ENCODE measurements around the gene FARP1.

The FARP1 gene

GRCh38 chr13:98110749-98111148 lies 32.1 kb upstream of the FARP1 start:
- Histone ChIP-seq H3K79me2 (ENCODE audit: control insufficient read depth, insufficient read depth, low read length, poor library complexity) (no peaks in the 10 kb centered on the region), H3K27ac (ENCODE audit: low read depth, low read length) (no peak overlapping the region), H3K4me3 (ENCODE audit: low read depth, low read length) (no peak overlapping the region), H2AFZ (ENCODE audit: insufficient read depth, low read length, poor library complexity) (no peak overlapping the region), H3K27me3 (ENCODE audit: insufficient read depth, low read length) (no peaks in the 10 kb centered on the region), H2BK120ac (ENCODE audit: insufficient read depth, low read length, poor library complexity) (no peak overlapping the region), H3K9ac (ENCODE audit: low read length) (no peak overlapping the region), H3K14ac (ENCODE audit: low read length) (no peak overlapping the region), H3K36me3 (ENCODE audit: control insufficient read depth in 1 of 2, insufficient read depth in 2 of 2, low read length in 2 of 2) (no peaks in the 10 kb centered on the region), H3K4me1 (ENCODE audit: control insufficient read depth in 1 of 2, insufficient read depth in 2 of 2, low read length in 2 of 2) (no peaks in the 10 kb centered on the region), H3K9me3 (ENCODE audit: insufficient read depth, low read depth, low read length) (peaks cover 2% of the 10 kb centered on the region), H3K4ac (ENCODE audit: low read depth, low read length) (no peak overlapping the region), H2AK5ac (ENCODE audit: low read length) (no peak overlapping the region), H3K18ac (ENCODE audit: low read length) (no peak overlapping the region), H4K8ac (ENCODE audit: low read depth, low read length) (no peak overlapping the region), H4K91ac (ENCODE audit: low read depth, low read length) (no peak overlapping the region), H3K4me2 (ENCODE audit: low read length) (no peak overlapping the region), H2BK12ac (ENCODE audit: low read length) (no peak overlapping the region), H3K79me1 (ENCODE audit: low read length) (no peaks in the 10 kb centered on the region), H2BK5ac (ENCODE audit: low read depth, low read length, poor library complexity) (no peak overlapping the region), H3K23ac (ENCODE audit: low read length) (no peak overlapping the region), H4K12ac (ENCODE audit: low read depth, low read length) (no peak overlapping the region)
- WGBS (ENCODE audit: extremely low coverage, insufficient coverage, insufficient read length), result no CpG with 5 or more reads among the region's 5 CpGs
- no peak for DNase-seq

- no peak overlapping the region for H2AFZ ChIP-seq (ENCODE audit: insufficient read depth, low read length, poor library complexity)
Measured at GRCh38 chr13:98111168-98112098, 31.5 kb upstream of the FARP1 start.

GRCh38 chr13:98112456-98112855 lies 30.4 kb upstream of the FARP1 start:
- Histone ChIP-seq H3K18ac (ENCODE audit: low read length) (no peak overlapping the region), H3K4me1 (ENCODE audit: control insufficient read depth in 1 of 2, insufficient read depth in 2 of 2, low read length in 2 of 2) (no peaks in the 10 kb centered on the region), H3K23ac (ENCODE audit: low read length) (no peak overlapping the region), H2AK5ac (ENCODE audit: low read length) (no peak overlapping the region), H3K27ac (ENCODE audit: low read depth, low read length) (no peak overlapping the region), H3K14ac (ENCODE audit: low read length) (no peak overlapping the region), H2BK5ac (ENCODE audit: low read depth, low read length, poor library complexity) (no peak overlapping the region), H4K8ac (ENCODE audit: low read depth, low read length) (no peak overlapping the region), H2BK120ac (ENCODE audit: insufficient read depth, low read length, poor library complexity) (no peak overlapping the region), H3K36me3 (ENCODE audit: control insufficient read depth in 1 of 2, insufficient read depth in 2 of 2, low read length in 2 of 2) (no peaks in the 10 kb centered on the region), H3K4ac (ENCODE audit: low read depth, low read length) (no peak overlapping the region), H3K4me2 (ENCODE audit: low read length) (no peak overlapping the region), H3K9me3 (ENCODE audit: insufficient read depth, low read depth, low read length) (no peaks in the 10 kb centered on the region), H3K79me2 (ENCODE audit: control insufficient read depth, insufficient read depth, low read length, poor library complexity) (no peaks in the 10 kb centered on the region), H2AFZ (ENCODE audit: insufficient read depth, low read length, poor library complexity) (no peak overlapping the region), H2BK12ac (ENCODE audit: low read length) (no peak overlapping the region), H3K9ac (ENCODE audit: low read length) (no peak overlapping the region), H3K79me1 (ENCODE audit: low read length) (no peaks in the 10 kb centered on the region), H4K12ac (ENCODE audit: low read depth, low read length) (no peak overlapping the region), H3K27me3 (ENCODE audit: insufficient read depth, low read length) (no peaks in the 10 kb centered on the region), H4K91ac (ENCODE audit: low read depth, low read length) (no peak overlapping the region), H3K4me3 (ENCODE audit: low read depth, low read length) (no peak overlapping the region)
- no CpG with 5 or more reads among the region's 3 CpGs for WGBS (ENCODE audit: extremely low coverage, insufficient coverage, insufficient read length)
- DNase-seq, result no peak

More at GRCh38 chr13:98111168-98112098, 31.5 kb upstream of the FARP1 start:
- no peak overlapping the region for H3K27ac ChIP-seq (ENCODE audit: low read depth, low read length)
- H3K79me1 ChIP-seq (ENCODE audit: low read length), result no peaks in the 10 kb centered on the region
- no peak overlapping the region for H3K14ac ChIP-seq (ENCODE audit: low read length)
- H3K4me3 ChIP-seq (ENCODE audit: low read depth, low read length), result no peak overlapping the region
- H3K9me3 ChIP-seq (ENCODE audit: insufficient read depth, low read depth, low read length), result peaks cover 2% of the 10 kb centered on the region
- no peak overlapping the region for H2BK120ac ChIP-seq (ENCODE audit: insufficient read depth, low read length, poor library complexity)
- no peak overlapping the region for H4K8ac ChIP-seq (ENCODE audit: low read depth, low read length)
- no peak overlapping the region for H3K4me2 ChIP-seq (ENCODE audit: low read length)
- no peak overlapping the region for H4K12ac ChIP-seq (ENCODE audit: low read depth, low read length)
- H3K27me3 ChIP-seq (ENCODE audit: insufficient read depth, low read length), result no peaks in the 10 kb centered on the region
- no peak overlapping the region for H3K18ac ChIP-seq (ENCODE audit: low read length)
- DNase-seq, result no peak
- no peaks in the 10 kb centered on the region for H3K79me2 ChIP-seq (ENCODE audit: control insufficient read depth, insufficient read depth, low read length, poor library complexity)
- no peaks in the 10 kb centered on the region for H3K36me3 ChIP-seq (ENCODE audit: control insufficient read depth in 1 of 2, insufficient read depth in 2 of 2, low read length in 2 of 2)
- no peak overlapping the region for H3K9ac ChIP-seq (ENCODE audit: low read length)
- H2AK5ac ChIP-seq (ENCODE audit: low read length), result no peak overlapping the region
- WGBS (ENCODE audit: extremely low coverage, insufficient coverage, insufficient read length), result no CpG with 5 or more reads among the region's 10 CpGs
- H2BK12ac ChIP-seq (ENCODE audit: low read length), result no peak overlapping the region
- H2BK5ac ChIP-seq (ENCODE audit: low read depth, low read length, poor library complexity), result no peak overlapping the region
- H4K91ac ChIP-seq (ENCODE audit: low read depth, low read length), result no peak overlapping the region
- no peak overlapping the region for H3K23ac ChIP-seq (ENCODE audit: low read length)
- no peak overlapping the region for H3K4ac ChIP-seq (ENCODE audit: low read depth, low read length)
- no peaks in the 10 kb centered on the region for H3K4me1 ChIP-seq (ENCODE audit: control insufficient read depth in 1 of 2, insufficient read depth in 2 of 2, low read length in 2 of 2)

DNA sequence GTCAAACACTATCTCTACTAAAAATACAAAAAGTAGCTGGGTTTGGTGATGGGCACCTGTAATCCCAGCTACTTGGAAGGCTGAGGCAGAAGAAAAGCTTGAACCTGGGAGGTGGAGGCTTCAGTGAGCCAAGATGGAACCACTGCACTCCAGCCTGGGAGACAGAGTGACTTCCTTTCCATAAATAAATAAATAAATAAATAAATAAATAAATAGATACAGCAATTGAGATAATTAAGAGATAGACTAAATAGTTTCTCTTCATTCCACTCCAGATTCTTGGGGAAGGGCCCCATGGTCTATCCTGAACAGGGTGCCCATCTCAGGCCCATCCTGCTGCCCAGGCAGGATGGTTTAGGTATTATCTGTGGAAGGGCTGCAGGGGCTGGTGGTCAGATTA lies 24.0 kb upstream of the FARP1 start:
- Histone ChIP-seq H3K4me3 (ENCODE audit: low read depth, low read length) (no peak overlapping the region), H2AK5ac (ENCODE audit: low read length) (no peak overlapping the region), H3K79me1 (ENCODE audit: low read length) (no peaks in the 10 kb centered on the region), H2BK120ac (ENCODE audit: insufficient read depth, low read length, poor library complexity) (no peak overlapping the region), H2AFZ (ENCODE audit: insufficient read depth, low read length, poor library complexity) (no peak overlapping the region), H3K4me1 (ENCODE audit: control insufficient read depth in 1 of 2, insufficient read depth in 2 of 2, low read length in 2 of 2) (no peaks in the 10 kb centered on the region), H2BK12ac (ENCODE audit: low read length) (no peak overlapping the region), H3K9me3 (ENCODE audit: insufficient read depth, low read depth, low read length) (peaks cover 5% of the 10 kb centered on the region), H2BK5ac (ENCODE audit: low read depth, low read length, poor library complexity) (no peak overlapping the region), H3K36me3 (ENCODE audit: control insufficient read depth in 1 of 2, insufficient read depth in 2 of 2, low read length in 2 of 2) (no peaks in the 10 kb centered on the region), H3K79me2 (ENCODE audit: control insufficient read depth, insufficient read depth, low read length, poor library complexity) (no peaks in the 10 kb centered on the region), H3K23ac (ENCODE audit: low read length) (no peak overlapping the region), H3K4ac (ENCODE audit: low read depth, low read length) (no peak overlapping the region), H3K27me3 (ENCODE audit: insufficient read depth, low read length) (no peaks in the 10 kb centered on the region), H3K18ac (ENCODE audit: low read length) (no peak overlapping the region), H3K9ac (ENCODE audit: low read length) (no peak overlapping the region), H4K8ac (ENCODE audit: low read depth, low read length) (no peak overlapping the region), H3K4me2 (ENCODE audit: low read length) (no peak overlapping the region), H3K14ac (ENCODE audit: low read length) (no peak overlapping the region), H4K91ac (ENCODE audit: low read depth, low read length) (no peak overlapping the region), H4K12ac (ENCODE audit: low read depth, low read length) (no peak overlapping the region), H3K27ac (ENCODE audit: low read depth, low read length) (no peak overlapping the region)
- DNase-seq, result no peak

All from trophoblast cell (in vitro differentiated cells and primary cell).